NK-92 (cell line): Measurements from ENCODE around the gene ZDHHC17.

Experiments
- DNase-seq: peaks from one replicate; lab custom pipeline; 2025; ENCODE audit not compliant: unreplicated experiment; lab: John Stamatoyannopoulos, UW

The ZDHHC17 gene

GRCh38 chr12:76874491-76875190 is 110.7 kb downstream of the ZDHHC17 start:
- no peak for DNase-seq

DNA sequence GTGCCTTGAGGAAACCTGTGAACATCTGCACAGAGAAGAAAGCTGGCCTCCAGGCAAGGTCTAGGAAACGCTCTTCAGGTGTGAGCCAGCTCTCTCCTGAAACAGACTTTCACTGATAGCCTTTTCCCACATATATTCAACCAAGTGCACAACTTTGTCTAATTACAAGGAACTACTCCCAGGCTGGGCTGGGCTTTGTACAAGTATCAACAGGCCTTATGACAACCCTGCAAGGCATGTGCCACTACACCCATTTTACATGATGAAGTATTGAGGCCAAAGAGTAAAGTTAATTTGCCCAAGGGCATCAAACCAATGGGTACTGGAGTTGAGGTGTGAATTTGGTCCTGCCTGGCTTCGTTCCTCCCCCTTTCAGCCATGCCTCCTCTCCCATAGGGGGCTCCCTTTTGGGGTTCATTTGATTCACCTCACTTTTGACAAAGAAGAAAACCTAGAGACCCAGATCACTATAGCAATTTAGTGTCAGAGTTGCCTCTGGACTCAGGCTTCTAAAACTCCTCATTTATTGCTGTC is 112.8 kb downstream of the ZDHHC17 start:
- DNase-seq = no peak

DNA sequence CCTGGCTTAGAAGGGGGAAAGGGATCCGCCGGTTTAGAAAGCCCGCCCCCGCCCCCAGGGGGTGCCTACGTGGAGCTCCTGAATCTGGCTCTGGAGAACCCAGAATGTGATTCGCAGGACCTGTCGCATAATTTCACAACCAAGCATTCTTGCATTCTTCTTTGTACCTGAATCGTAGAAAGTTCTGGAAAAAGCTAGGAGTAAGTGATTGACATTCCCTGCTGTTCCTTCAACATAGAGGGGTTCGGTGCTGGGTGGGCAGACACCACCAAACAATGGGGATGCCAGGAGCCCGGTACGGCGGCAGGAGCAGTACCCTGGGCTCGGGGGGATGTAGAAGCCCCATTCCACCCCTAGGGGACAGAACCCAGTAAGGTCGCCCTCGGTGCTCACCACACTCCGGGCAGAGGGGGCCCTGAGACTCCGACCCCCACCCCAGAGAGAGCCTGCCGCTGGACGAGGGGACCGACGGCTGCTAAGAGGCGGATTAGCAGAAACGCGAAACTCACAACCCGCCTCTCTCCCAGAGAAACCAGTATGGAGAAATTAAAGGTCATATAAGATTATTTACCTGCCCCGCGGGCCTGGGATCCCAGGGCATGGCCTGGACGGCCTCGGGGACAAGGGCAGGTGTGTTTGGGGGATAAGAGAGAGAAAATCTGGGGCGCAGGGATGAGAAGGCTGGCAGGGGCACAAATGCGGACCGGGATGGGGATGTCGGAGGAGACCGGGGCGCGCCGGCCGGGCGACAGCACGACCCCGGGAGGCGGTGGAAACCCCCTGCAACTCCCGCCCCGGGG is 114.4 kb downstream of the ZDHHC17 start:
- no peak for DNase-seq

- no peak for DNase-seq
Measured at GRCh38 chr12:76878899-76879709, 115.2 kb downstream of the ZDHHC17 start, which contains the start of gene CSRP2. Gene CSRP2 (minus strand): TSS chr12:76879019. CDS start chr12:76866260, 12,759 bp downstream.

GRCh38 chr12:76879710-76880518 is 116.0 kb downstream of the ZDHHC17 start:
- DNase-seq = no peak

DNA sequence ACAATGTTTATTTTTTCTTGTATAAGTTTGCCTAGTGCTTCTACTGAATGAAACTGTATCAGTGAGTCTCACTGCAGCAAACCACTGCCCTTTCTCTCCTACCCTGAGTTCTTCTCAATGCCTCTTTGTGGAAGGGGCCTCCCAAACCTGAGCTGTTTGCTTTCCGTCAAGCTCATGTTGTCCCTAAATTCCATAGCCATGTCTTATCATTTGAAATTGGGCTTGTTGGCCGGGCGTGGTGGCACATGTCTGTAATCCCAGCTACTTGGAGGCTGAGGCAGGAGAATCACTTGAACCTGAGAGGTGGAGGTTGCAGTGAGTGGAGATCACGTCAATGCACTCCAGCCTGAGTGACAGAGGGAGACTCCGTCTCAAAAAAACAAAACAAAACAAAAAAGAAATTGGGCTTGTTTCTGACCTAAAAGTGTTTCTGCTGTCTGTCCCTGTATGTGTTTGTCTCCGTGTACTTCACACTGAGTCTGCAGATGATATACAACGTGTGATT is 116.7 kb downstream of the ZDHHC17 start:
- no peak for DNase-seq

GRCh38 chr12:76881142-76881541 is 117.2 kb downstream of the ZDHHC17 start:
- no peak for DNase-seq

DNA sequence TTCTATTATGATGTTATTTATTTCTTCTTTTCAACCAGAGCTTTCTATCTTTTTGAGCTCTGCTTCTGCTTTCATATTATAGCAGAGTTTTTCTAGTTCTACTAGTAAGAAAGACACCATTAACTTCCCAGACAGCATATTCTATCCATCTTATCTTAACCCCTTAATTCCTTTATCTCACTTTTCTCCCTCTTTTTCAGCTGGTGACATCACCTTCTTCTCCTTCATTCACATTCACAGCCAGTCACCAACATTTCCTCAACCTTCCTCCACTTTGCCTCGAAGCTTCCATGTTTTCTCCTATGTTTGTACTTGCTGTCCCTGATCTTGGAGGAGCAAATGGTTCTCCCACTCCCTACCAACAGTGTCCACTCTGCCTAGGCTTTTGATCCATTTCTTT is 118.5 kb downstream of the ZDHHC17 start:
- DNase-seq = no peak

GRCh38 chr12:76883151-76883550 is 119.2 kb downstream of the ZDHHC17 start:
- DNase-seq = no peak

DNA sequence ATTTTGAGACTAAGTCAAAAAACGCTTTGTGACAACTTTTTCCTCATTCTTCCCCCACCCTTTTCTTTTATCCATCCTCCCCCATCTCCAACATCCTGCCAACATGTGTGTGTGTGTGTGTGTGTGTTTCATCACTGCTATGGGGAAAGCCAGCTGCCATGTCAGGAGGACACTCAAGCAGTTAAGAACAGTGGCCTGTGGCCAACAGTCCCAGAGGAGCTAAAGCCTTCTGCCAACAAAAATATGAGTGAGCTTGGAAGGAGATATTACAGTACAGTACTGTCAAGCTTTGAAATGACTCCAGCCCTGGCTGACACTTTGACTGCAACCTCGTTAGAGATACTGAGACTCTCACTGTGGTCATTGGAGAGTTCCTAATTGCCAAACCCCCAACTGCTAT is 119.9 kb downstream of the ZDHHC17 start:
- DNase-seq = no peak

DNA sequence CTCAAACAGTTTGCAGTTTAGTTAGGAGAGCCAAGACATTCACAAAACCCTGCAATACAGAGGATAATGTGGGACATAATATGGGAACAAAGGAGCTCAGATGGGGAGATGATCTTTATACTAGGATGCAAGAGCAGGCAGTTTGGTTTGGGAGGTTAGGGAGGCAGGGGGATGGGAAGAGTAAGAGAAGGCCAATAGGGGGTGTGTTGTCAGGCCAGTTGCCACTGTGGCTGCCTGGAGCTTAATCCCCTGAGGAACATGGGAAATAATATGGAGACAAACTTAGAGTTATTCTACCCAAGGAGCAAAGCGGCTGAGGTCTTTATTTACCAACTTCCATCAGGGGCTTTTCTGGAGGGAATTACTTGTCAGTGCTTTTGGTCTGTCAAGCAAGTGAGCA is 124.9 kb downstream of the ZDHHC17 start:
- no peak for DNase-seq

DNA sequence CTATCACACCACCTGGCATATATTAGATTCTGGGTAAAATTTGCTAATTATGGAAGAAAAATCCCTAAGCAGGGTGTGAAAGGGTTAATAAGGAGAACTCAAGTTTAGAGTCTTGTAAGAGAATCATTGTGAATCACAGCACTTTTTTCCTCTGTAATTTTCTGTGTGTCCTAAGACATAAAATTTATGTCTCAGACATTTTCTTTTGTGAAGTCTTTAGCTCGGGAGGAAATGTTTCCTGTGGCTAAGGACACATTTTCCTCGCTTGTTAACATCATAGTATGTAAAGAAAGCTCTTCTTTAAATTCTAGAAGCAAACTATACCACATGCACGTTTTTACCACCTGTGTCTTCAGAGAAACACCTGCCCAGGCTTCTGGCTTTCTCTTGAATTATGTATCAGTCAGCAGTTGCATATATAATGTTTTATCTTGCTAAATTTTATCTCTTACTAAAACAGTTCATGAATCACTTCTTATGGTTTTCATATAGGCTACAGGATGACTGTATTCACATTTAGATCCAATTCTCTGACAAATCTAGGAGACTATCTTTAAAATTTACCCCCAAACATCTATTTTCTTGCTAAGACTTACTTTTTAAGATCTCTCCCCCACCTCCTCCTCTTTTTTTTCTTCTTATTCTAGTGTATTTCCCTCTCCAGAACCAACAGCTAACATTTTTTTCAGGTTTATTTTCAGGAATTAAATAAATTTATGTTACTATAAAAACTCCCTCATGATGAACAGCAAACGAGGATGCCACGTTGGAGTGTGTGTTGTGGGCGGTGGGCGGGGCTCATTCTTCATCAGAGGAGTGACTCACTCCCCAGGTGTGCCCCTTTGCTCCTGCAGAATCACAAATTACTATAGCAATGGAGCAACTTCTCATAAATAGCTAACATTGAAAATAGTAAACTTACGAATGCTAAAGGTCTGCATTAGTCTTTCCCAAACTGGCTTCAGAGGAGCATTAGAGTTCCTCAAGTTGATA is 126.5 kb downstream of the ZDHHC17 start:
- no peak for DNase-seq

GRCh38 chr12:76891609-76892008 is 127.7 kb downstream of the ZDHHC17 start:
- DNase-seq = no peak

DNA sequence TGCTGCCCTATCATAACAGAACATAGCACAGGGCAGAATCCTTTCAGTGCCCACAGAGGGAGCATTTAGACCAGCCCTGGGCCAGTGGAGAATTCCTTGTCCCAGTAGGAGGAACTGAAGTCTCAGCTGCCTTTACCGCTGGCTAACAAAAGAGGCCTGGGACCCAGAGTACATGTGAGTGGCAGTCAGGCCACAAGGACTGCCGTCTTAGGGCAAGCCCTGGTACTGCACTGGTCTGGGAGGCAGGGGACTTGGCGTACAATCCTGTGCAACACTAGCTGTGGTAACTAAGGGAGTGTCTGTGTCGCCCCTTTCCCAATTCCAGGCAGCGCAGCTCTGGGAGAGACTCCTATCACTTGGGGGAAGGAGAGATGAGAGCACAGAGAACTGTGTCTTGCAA is 131.9 kb downstream of the ZDHHC17 start:
- DNase-seq = no peak

GRCh38 chr12:76896274-76896673 is 132.4 kb downstream of the ZDHHC17 start:
- no peak for DNase-seq

DNA sequence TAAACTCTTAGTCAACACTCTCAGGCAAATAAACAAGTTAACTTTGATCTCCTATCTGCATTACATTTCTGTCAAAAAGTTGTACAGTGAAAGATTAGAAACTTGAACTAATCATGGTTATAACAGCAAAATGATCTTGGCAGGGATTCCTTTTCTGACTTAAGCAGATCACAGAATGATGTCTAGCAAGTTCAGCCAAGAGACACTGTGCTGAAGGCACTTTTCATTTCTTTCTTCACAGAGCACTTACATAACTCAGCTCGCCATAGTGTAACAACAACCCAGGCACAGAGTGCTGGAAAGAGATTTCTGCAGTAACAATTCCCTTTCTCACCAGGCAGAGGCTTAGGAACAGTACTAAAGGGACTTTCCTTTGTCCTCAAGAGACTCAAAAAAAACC is 134.5 kb downstream of the ZDHHC17 start:
- no peak for DNase-seq

GRCh38 chr12:76899522-76899921 is 135.6 kb downstream of the ZDHHC17 start:
- no peak for DNase-seq

DNA sequence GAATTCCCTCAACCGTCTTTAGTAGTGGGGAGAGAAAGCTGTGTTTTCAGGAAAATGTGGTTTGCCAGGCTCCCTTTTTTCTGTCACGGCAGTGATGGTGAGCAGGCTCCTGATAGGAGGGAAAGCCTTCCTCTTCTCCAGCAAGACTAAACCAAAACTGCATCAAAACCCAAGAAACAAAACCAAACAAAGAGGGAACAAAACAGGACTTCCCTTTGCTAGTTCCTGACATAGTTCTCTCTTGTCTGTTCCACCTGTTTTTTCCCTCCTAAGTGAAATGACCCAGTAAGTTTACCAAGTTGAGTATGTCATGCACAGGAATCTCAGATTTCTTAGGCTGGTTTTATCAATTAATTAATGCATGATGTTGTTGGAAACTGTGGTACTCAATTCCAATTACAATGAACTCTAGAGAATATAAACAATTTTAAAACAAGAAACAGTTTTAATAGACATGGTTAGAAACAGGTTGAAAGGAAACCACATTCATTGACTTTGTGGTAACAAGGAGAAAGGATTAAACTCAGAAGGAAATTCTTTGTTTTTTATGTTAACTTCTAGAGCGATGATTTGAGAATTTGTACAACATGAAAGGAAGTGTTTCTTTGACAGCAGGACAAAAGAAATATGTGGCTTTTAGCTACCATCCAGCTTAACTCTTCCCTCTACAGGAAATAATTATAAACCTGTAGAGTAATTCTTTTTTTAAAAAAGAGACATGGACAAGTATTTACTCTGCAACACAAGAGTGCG is 137.9 kb downstream of the ZDHHC17 start:
- no peak for DNase-seq
